BE2C (cell line): Measurements from ENCODE around the gene TMEM39A.

ENCODE experiments used
- DNase-seq: peaks from one replicate; pipeline ENCODE4 v3.0.0-alpha.2; 2020
- H3K27me3 ChIP-seq: fragments of 250-450 bp; sonication (Bioruptor Pico); 2 replicates; pipeline ENCODE4 v1.5.1; 2020; ENCODE audit warnings: mild to moderate bottlenecking
- H3K36me3 ChIP-seq: fragments of 250-450 bp; sonication (Bioruptor Pico); 2 replicates; pipeline ENCODE4 v1.5.1; 2020; ENCODE audit warnings: mild to moderate bottlenecking
- H3K4me1 ChIP-seq: fragments of 250-450 bp; sonication (Bioruptor Pico); 2 replicates; pipeline ENCODE4 v1.5.1; 2020
- H3K4me3 ChIP-seq: 2 replicates; pipeline ENCODE4 v1.5.1; 2011; ENCODE audit warnings: low read depth, low read length
- H3K9me3 ChIP-seq: fragments of 250-450 bp; sonication (Bioruptor Pico); 2 replicates; pipeline ENCODE4 v1.5.1; 2020
- CTCF ChIP-seq: IDR thresholded peaks from 2 replicates; pipeline ENCODE4 v1.5.1; 2012; ENCODE audit warnings: mild to moderate bottlenecking, low read depth, low read length

The TMEM39A gene

GRCh38 chr3:119492128-119492527, 28.7 kb upstream of the TMEM39A start:
- no peaks in the 10 kb centered on the region for H3K4me1 ChIP-seq
- no peak overlapping the region for H3K4me3 ChIP-seq
- no peaks in the 10 kb centered on the region for H3K9me3 ChIP-seq
- TF ChIP-seq CTCF: no peak
- DNase-seq: no peak
- peaks cover 14% of the 10 kb centered on the region; the same call in 1 of the 2 replicates for H3K36me3 ChIP-seq
- no peaks in the 10 kb centered on the region for H3K27me3 ChIP-seq

- no peak for DNase-seq
- Histone ChIP-seq H3K9me3 (no peaks in the 10 kb centered on the region), H3K36me3 (peaks cover 32% of the 10 kb centered on the region), H3K27me3 (no peaks in the 10 kb centered on the region), H3K4me1 (no peaks in the 10 kb centered on the region), H3K4me3 (no peak overlapping the region)
- no peak; the same call in 1 of the 2 replicates for TF ChIP-seq CTCF
Measured at GRCh38 chr3:119490153-119490552, 26.7 kb upstream of the TMEM39A start.

- no peak for TF ChIP-seq CTCF
- no peak for DNase-seq
- Histone ChIP-seq H3K27me3 (no peaks in the 10 kb centered on the region), H3K4me1 (no peaks in the 10 kb centered on the region), H3K9me3 (no peaks in the 10 kb centered on the region), H3K4me3 (no peak overlapping the region), H3K36me3 (peaks cover 25% of the 10 kb centered on the region)
Measured at GRCh38 chr3:119485563-119485962, 22.1 kb upstream of the TMEM39A start.

GRCh38 chr3:119483101-119483500, 19.7 kb upstream of the TMEM39A start:
- Histone ChIP-seq H3K27me3 (no peaks in the 10 kb centered on the region), H3K4me3 (no peak overlapping the region), H3K9me3 (no peaks in the 10 kb centered on the region), H3K4me1 (no peaks in the 10 kb centered on the region), H3K36me3 (peaks cover 31% of the 10 kb centered on the region)
- no peak for DNase-seq
- no peak for TF ChIP-seq CTCF

- Histone ChIP-seq H3K9me3 (no peaks in the 10 kb centered on the region), H3K4me1 (no peaks in the 10 kb centered on the region), H3K27me3 (no peaks in the 10 kb centered on the region), H3K4me3 (no peak overlapping the region), H3K36me3 (peaks cover 25% of the 10 kb centered on the region)
- no peak for DNase-seq
- no peak for TF ChIP-seq CTCF
Measured at GRCh38 chr3:119481079-119481478, 17.7 kb upstream of the TMEM39A start.

GRCh38 chr3:119470866-119471265, 7.5 kb upstream of the TMEM39A start:
- H3K9me3 ChIP-seq: no peaks in the 10 kb centered on the region
- H3K4me1 ChIP-seq: peaks cover 4% of the 10 kb centered on the region
- no peak overlapping the region for H3K4me3 ChIP-seq
- DNase-seq: no peak
- H3K36me3 ChIP-seq: peaks cover 11% of the 10 kb centered on the region
- no peak for TF ChIP-seq CTCF
- no peaks in the 10 kb centered on the region for H3K27me3 ChIP-seq
